ENCODE data around the gene RIT2.

Gene RIT2

GRCh38 chr18:43113220-43113895 is 2.1 kb downstream of the RIT2 start:
- Histone ChIP-seq H2AK5ac (ENCODE audit: low read length, severe bottlenecking) (no peak overlapping the region), H2BK15ac (ENCODE audit: low read depth, poor library complexity, severe bottlenecking) (no peak overlapping the region), H2AFZ (ENCODE audit: low read depth, low read length) (no peak overlapping the region), H3K4me2 (ENCODE audit: low read length, poor library complexity, severe bottlenecking) (no peak overlapping the region), H4K91ac (ENCODE audit: low read length) (no peak overlapping the region), H3K14ac (ENCODE audit: low read length in 2 of 2) (no peak overlapping the region), H4K8ac (ENCODE audit: low read length) (no peak overlapping the region), H3K27me3 (ENCODE audit: control insufficient read depth in 1 of 2, insufficient read depth in 1 of 2, low read length in 2 of 2) (peaks cover 0 to 4% of the 10 kb centered on the region in 2 experiments), H3K27ac (ENCODE audit: low read length, poor library complexity, severe bottlenecking) (no peak overlapping the region), H3K79me1 (replicated peaks; ENCODE audit: low read length, poor library complexity, severe bottlenecking) (no peaks in the 10 kb centered on the region), H3K9me3 (ENCODE audit: control insufficient read depth, low read length) (no peaks in the 10 kb centered on the region), H3K4ac (ENCODE audit: low read depth in 1 of 2, low read length in 2 of 2) (no peak overlapping the region), H3K36me3 (ENCODE audit: control insufficient read depth in 1 of 2, insufficient read depth in 2 of 2, low read depth in 1 of 2, low read length in 2 of 2) (no peaks in the 10 kb centered on the region), H3K9ac (ENCODE audit: low read length) (no peak overlapping the region), H2BK5ac (ENCODE audit: low read depth, low read length, poor library complexity, severe bottlenecking) (no peak overlapping the region), H2BK12ac (ENCODE audit: low read length in 2 of 2) (no peak overlapping the region), H3K18ac (ENCODE audit: low read depth in 1 of 2, low read length in 2 of 2) (no peak overlapping the region), H2BK120ac (ENCODE audit: low read depth, low read length) (no peak overlapping the region), H3K23ac (ENCODE audit: low read length in 2 of 2) (no peak overlapping the region), H3K4me3 (ENCODE audit: insufficient read depth in 1 of 2, low read depth in 1 of 2, low read length in 2 of 2) (no peak overlapping the region), H3K4me1 (ENCODE audit: control insufficient read depth, insufficient read depth, low read depth, low read length) (no peaks in the 10 kb centered on the region)
- no peak for DNase-seq
- no CpG with 5 or more reads among the region's 2 CpGs for WGBS

- Histone ChIP-seq H3K23ac (ENCODE audit: low read length in 2 of 2) (no peak overlapping the region), H3K27me3 (ENCODE audit: control insufficient read depth in 1 of 2, insufficient read depth in 1 of 2, low read length in 2 of 2) (no peaks in the 10 kb centered on the region), H3K9me3 (ENCODE audit: control insufficient read depth, low read length) (no peaks in the 10 kb centered on the region), H3K27ac (ENCODE audit: low read length, poor library complexity, severe bottlenecking) (no peak overlapping the region), H3K4me1 (ENCODE audit: control insufficient read depth, insufficient read depth, low read depth, low read length) (no peaks in the 10 kb centered on the region), H3K79me1 (replicated peaks; ENCODE audit: low read length, poor library complexity, severe bottlenecking) (no peaks in the 10 kb centered on the region), H4K8ac (ENCODE audit: low read length) (no peak overlapping the region), H2BK15ac (ENCODE audit: low read depth, poor library complexity, severe bottlenecking) (no peak overlapping the region), H3K9ac (ENCODE audit: low read length) (no peak overlapping the region), H3K14ac (ENCODE audit: low read length in 2 of 2) (no peak overlapping the region), H3K4me2 (ENCODE audit: low read length, poor library complexity, severe bottlenecking) (no peak overlapping the region), H2BK5ac (ENCODE audit: low read depth, low read length, poor library complexity, severe bottlenecking) (no peak overlapping the region), H3K4ac (ENCODE audit: low read depth in 1 of 2, low read length in 2 of 2) (no peak overlapping the region), H3K36me3 (ENCODE audit: control insufficient read depth in 1 of 2, insufficient read depth in 2 of 2, low read depth in 1 of 2, low read length in 2 of 2) (no peaks in the 10 kb centered on the region), H2AK5ac (ENCODE audit: low read length, severe bottlenecking) (no peak overlapping the region), H2AFZ (ENCODE audit: low read depth, low read length) (no peak overlapping the region), H2BK120ac (ENCODE audit: low read depth, low read length) (no peak overlapping the region), H4K91ac (ENCODE audit: low read length) (no peak overlapping the region), H3K18ac (ENCODE audit: low read depth in 1 of 2, low read length in 2 of 2) (no peak overlapping the region), H2BK12ac (ENCODE audit: low read length in 2 of 2) (no peak overlapping the region), H3K4me3 (ENCODE audit: insufficient read depth in 1 of 2, low read depth in 1 of 2, low read length in 2 of 2) (no peak overlapping the region)
- peak; percentile 1 for DNase-seq
- 35% methylated on average over 3 of the region's 4 CpGs for WGBS
Observed at GRCh38 chr18:43108882-43109281, 6.6 kb downstream of the RIT2 start.

GRCh38 chr18:43108469-43108868 is 7.0 kb downstream of the RIT2 start:
- Histone ChIP-seq H2BK120ac (ENCODE audit: low read depth, low read length) (no peak overlapping the region), H2AFZ (ENCODE audit: low read depth, low read length) (no peak overlapping the region)
- WGBS, result 76% methylated on average over 4 of the region's 4 CpGs

GRCh38 chr18:43093646-43094045 is 21.8 kb downstream of the RIT2 start:
- Histone ChIP-seq H2BK120ac (ENCODE audit: low read depth, low read length) (no peak overlapping the region), H3K4ac (ENCODE audit: low read depth in 1 of 2, low read length in 2 of 2) (no peak overlapping the region), H2AK5ac (ENCODE audit: low read length, severe bottlenecking) (no peak overlapping the region), H4K8ac (ENCODE audit: low read length) (no peak overlapping the region), H3K27me3 (ENCODE audit: control insufficient read depth in 1 of 2, insufficient read depth in 1 of 2, low read length in 2 of 2) (no peaks in the 10 kb centered on the region), H3K23ac (ENCODE audit: low read length in 2 of 2) (no peak overlapping the region), H3K4me2 (ENCODE audit: low read length, poor library complexity, severe bottlenecking) (no peak overlapping the region), H3K4me1 (ENCODE audit: control insufficient read depth, insufficient read depth, low read depth, low read length) (no peaks in the 10 kb centered on the region), H3K27ac (ENCODE audit: low read length, poor library complexity, severe bottlenecking) (no peak overlapping the region), H3K9me3 (ENCODE audit: control insufficient read depth, low read length) (no peaks in the 10 kb centered on the region), H3K4me3 (ENCODE audit: insufficient read depth in 1 of 2, low read depth in 1 of 2, low read length in 2 of 2) (no peak overlapping the region), H2BK5ac (ENCODE audit: low read depth, low read length, poor library complexity, severe bottlenecking) (no peak overlapping the region), H2BK12ac (ENCODE audit: low read length in 2 of 2) (no peak overlapping the region), H4K91ac (ENCODE audit: low read length) (no peak overlapping the region), H2BK15ac (ENCODE audit: low read depth, poor library complexity, severe bottlenecking) (no peak overlapping the region), H3K36me3 (ENCODE audit: control insufficient read depth in 1 of 2, insufficient read depth in 2 of 2, low read depth in 1 of 2, low read length in 2 of 2) (no peaks in the 10 kb centered on the region), H3K18ac (ENCODE audit: low read depth in 1 of 2, low read length in 2 of 2) (no peak overlapping the region), H3K79me1 (replicated peaks; ENCODE audit: low read length, poor library complexity, severe bottlenecking) (no peaks in the 10 kb centered on the region), H3K14ac (ENCODE audit: low read length in 2 of 2) (no peak overlapping the region), H3K9ac (ENCODE audit: low read length) (no peak overlapping the region), H2AFZ (ENCODE audit: low read depth, low read length) (no peak overlapping the region)
- no CpG with 5 or more reads among the region's 2 CpGs for WGBS
- DNase-seq, result no peak

More at GRCh38 chr18:43108469-43108868, 7.0 kb downstream of the RIT2 start:
- Histone ChIP-seq H3K79me1 (replicated peaks; ENCODE audit: low read length, poor library complexity, severe bottlenecking) (no peaks in the 10 kb centered on the region), H3K4me2 (ENCODE audit: low read length, poor library complexity, severe bottlenecking) (no peak overlapping the region), H3K27me3 (ENCODE audit: control insufficient read depth in 1 of 2, insufficient read depth in 1 of 2, low read length in 2 of 2) (no peaks in the 10 kb centered on the region), H3K14ac (ENCODE audit: low read length in 2 of 2) (no peak overlapping the region), H3K36me3 (ENCODE audit: control insufficient read depth in 1 of 2, insufficient read depth in 2 of 2, low read depth in 1 of 2, low read length in 2 of 2) (no peaks in the 10 kb centered on the region), H3K4me3 (ENCODE audit: insufficient read depth in 1 of 2, low read depth in 1 of 2, low read length in 2 of 2) (no peak overlapping the region), H2BK5ac (ENCODE audit: low read depth, low read length, poor library complexity, severe bottlenecking) (no peak overlapping the region), H2BK15ac (ENCODE audit: low read depth, poor library complexity, severe bottlenecking) (no peak overlapping the region), H3K4me1 (ENCODE audit: control insufficient read depth, insufficient read depth, low read depth, low read length) (no peaks in the 10 kb centered on the region), H3K23ac (ENCODE audit: low read length in 2 of 2) (no peak overlapping the region), H3K9ac (ENCODE audit: low read length) (no peak overlapping the region), H2BK12ac (ENCODE audit: low read length in 2 of 2) (no peak overlapping the region), H4K8ac (ENCODE audit: low read length) (no peak overlapping the region), H3K4ac (ENCODE audit: low read depth in 1 of 2, low read length in 2 of 2) (no peak overlapping the region), H3K18ac (ENCODE audit: low read depth in 1 of 2, low read length in 2 of 2) (no peak overlapping the region), H4K91ac (ENCODE audit: low read length) (no peak overlapping the region), H2AK5ac (ENCODE audit: low read length, severe bottlenecking) (no peak overlapping the region), H3K27ac (ENCODE audit: low read length, poor library complexity, severe bottlenecking) (no peak overlapping the region), H3K9me3 (ENCODE audit: control insufficient read depth, low read length) (no peaks in the 10 kb centered on the region)
- DNase-seq, result no peak
